Effector CD4-positive, alpha-beta T cell (primary cell): Measurements from ENCODE around the gene C11orf21.

Experiments used
- DNase-seq: peaks from one replicate; pipeline ENCODE4 v3.0.0-alpha.2; 2020

Gene C11orf21

GRCh38 chr11:2270322-2271076 is 31.2 kb downstream of the C11orf21 start, which contains the start of gene ASCL2:
ASCL2 (minus strand) TSS chr11:2270588; CDS start chr11:2270332, 256 bp downstream.
- no peak for DNase-seq

- DNase-seq: no peak
Observed at GRCh38 chr11:2269601-2270321, 32.0 kb downstream of the C11orf21 start.

- no peak for DNase-seq
Observed at GRCh38 chr11:2268729-2269600, 32.8 kb downstream of the C11orf21 start.

- DNase-seq: no peak
Observed at GRCh38 chr11:2267851-2268728, 33.6 kb downstream of the C11orf21 start.

DNA sequence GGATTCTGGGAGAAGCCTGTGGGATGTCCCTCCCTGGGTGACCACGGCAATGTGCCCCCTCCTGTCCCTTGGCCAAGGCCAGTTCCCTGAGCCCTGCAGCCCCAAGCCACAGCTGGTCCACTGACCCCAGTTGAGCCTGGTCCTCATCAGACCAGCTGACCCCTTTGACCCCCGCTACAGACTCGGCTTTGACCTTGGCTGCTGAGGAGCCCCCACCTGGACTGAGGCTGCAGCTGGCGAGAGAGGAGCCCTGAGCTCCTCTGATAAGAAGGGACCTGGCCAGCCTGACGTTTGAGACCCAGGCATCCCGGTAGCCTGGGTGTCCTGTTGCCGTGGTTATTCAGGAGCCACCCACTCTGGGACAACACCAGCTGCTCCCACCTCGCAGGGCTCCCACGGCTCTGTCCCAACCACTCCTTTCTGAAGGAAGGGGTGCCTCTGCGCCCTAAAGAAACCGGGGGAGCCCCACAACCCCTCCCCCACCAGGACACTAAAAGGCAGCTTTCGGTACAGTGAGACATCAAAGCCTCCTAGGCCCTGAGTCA is 34.3 kb downstream of the C11orf21 start:
- no peak for DNase-seq

GRCh38 chr11:2266586-2267305 is 35.0 kb downstream of the C11orf21 start:
- DNase-seq: no peak

GRCh38 chr11:2265854-2266585 is 35.7 kb downstream of the C11orf21 start:
- no peak for DNase-seq

DNA sequence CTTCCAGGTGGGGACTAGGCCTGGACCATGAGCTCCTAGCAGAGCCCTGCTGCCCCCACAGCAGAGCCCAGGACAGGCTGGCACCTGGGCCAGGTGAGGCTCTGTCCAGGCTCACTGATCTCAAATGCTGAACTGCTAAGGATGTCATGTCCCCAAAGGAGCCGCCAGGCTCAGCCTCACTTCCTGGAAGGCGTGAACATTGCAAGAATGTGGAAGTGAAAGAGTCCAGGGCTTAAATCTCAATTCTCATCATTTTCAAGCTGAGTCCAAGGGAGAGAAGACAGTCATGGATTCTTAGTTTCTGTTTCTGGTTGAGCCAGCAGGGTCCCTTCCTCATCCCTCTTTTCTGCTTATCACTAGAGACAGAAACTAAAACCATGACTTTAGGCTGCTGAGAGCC is 36.3 kb downstream of the C11orf21 start:
- DNase-seq: no peak

DNA sequence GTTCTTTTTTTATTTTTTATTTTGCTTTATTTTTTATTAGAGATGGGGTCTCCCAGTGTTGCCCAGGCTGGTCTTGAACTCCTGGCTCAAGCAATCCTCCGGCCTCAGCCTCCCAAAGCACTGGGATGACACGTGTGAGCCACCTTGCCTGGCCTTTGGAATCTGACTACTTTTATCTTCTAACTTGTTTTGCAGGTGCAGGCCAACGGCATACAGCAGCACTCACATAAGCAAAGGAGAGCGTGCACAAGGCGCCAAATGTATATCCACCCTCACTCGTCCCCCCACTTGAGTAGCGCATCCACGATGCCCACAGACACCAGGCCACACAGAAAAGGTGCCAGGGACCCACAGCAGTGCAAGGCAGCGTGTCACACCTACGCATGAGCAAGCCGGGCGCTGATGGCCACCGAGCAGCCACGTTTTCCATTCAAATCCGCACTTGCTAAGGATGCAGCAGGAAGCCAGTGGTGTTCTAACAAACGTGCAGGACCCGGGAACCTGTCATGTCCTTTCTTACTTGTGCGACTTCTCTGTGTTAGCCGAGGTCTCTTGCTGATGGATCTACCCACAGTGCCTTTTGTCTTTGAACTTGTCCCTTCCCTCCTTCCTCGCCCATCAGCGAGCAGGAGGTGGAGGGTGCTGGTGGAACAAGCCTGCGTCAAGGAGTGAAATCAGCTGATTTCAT is 37.2 kb downstream of the C11orf21 start:
- no peak for DNase-seq

GRCh38 chr11:2263724-2264360 is 37.9 kb downstream of the C11orf21 start:
- no peak for DNase-seq

- no peak for DNase-seq
Observed at GRCh38 chr11:2263071-2263565, 38.6 kb downstream of the C11orf21 start.

DNA sequence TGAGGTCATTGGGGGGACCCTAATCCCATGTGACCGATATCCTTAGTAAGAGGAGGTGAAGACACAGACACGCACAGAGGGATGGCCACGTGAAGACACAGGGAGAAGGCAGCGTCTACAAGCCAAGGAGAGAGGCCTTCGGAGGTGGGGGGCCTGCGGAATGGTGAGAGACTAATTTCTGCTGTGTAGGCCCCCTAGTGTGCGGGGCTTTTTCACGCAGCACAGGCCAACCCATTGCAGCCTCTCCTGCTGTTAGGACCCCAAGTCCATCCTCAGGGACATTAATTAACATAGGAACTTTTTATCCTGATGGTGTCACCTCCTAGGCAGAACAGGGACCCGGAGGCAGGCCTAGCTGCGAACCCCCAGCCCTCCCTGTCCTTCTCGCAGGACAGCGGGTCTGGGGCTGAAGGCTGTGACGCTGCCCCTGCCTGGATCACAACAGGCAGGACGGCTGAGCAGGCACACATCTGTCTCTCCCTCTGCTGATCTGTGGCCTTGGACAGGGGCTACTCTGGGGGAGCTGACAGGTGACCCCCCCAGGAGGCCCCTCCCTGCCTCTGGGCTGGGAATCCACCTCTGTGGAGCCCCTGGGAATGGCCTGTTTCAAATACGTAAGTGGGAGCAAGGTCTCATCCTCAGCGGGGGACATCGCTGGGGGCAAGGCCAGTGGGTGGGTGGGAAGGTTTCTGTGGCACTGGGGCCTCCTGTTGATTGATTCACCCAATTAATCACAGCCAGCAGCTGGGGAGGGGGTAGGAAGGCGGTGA is 39.2 kb downstream of the C11orf21 start:
- no peak for DNase-seq

- DNase-seq: no peak
Observed at GRCh38 chr11:2261436-2262230, 40.1 kb downstream of the C11orf21 start.

DNA sequence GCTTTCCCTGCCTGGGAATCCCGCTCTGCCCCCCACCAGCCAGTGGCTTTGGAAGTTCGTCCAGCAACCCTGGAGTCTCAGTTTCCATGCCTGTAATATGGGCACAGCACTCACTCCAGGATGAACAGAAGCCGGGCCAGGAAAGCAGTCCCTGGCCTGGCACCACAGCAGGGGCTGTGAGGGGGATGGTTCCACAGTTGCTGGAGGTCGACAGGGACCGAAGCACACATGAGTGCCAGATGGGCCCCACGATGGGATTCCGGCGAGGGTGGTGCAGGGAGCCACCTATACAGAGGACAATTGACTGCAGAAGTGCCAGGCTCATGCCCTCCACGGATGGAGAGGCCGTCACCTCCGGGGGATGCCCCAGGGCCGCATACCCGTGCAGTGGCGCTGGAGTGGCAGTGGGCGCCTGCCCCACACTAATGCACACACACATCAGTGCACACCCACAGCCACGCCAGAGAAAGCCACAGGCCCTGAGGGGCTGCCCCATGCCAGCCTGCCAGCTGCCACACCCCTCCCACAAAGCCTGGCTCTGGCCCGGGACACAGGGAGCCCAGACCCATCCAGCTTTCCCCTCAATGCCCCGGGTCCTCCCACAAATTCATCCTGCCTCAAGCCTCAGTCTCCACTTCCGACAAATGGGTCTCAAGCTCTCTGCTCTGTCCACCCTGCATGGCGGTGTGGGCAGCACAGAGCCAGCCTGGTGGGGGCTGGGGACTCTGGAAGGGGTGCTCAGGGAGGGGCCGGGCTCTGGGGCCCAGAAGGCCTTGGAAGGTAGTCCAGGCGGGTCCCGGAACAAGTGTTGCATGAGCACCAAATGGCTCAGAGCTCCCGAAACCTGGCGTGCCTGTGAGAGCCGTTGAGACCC is 41.0 kb downstream of the C11orf21 start:
- DNase-seq: no peak

DNA sequence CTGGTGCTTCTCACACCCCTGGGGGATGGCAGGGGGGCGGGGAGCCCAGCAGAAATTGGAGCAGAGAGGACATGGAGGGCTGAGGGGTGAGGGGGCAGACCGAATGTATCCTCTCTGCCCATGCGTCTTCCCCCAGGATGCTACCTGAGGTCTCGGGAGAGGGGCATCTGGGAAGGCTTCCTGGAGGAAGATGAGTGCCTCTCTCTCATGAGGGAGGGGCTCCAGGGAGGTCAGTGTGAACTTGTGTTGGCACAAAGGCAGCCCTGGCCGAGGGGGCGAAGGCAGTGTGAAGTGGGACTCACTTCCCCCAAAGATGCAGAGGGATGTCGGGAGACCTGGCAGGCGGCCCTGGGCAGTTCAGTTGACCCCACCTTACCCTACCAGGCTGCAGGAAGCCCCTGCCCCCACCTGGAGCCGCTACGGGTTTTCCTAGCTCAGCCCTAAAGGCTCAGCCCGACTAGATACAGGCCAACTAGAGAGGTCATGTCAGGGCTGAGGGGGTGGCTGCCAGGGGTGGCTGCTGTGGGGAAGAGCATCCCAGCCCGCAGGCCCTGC is 41.7 kb downstream of the C11orf21 start:
- no peak for DNase-seq

GRCh38 chr11:2259466-2259830 is 42.3 kb downstream of the C11orf21 start:
- no peak for DNase-seq
